HG03060 (cell line): ENCODE results near the gene ABL2.
"Not testable (repeated sequence)": the region's sequence is repeated elsewhere in the genome, so short reads cannot be mapped to it uniquely, and the experiment has no call there.

Experiments
- ATAC-seq: cut with Tn5 transposase; IDR thresholded peaks from one replicate; pipeline ENCODE4 v1.9.1; 2021; ENCODE audit warnings: low read depth, moderate number of reproducible peaks; ENCODE audit not compliant: unreplicated experiment

Gene ABL2

DNA sequence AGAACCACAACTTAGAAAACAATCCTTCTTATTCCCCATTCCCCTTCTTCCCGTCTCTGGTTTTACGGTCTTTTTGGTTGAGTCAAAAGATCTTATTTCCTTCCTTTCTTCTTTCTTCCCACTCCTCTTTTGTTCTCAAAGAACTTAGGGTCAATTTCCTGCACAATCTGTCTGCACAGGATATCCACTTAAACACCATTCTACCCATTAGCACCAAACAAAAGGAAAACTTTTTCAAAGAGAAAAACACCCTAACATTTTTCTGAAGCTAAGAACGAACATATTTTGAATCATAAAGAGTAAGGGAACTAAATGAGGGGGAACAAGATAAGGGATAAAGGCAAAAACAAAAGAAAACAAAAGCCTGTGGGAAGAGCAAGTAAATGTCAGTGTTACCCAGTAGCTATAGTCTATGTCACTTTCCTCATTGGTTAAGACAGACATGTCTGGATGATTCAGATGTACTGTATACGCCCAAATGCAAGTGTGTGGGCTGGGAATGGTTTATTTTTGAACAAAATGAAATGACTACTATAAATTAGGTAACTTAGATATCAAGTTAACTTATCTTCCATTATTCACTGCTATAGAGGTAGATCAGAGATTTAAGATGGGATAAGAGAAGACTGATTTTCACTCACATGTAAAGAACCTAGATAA is 87.8 kb downstream of the ABL2 start:
- no peak for ATAC-seq

DNA sequence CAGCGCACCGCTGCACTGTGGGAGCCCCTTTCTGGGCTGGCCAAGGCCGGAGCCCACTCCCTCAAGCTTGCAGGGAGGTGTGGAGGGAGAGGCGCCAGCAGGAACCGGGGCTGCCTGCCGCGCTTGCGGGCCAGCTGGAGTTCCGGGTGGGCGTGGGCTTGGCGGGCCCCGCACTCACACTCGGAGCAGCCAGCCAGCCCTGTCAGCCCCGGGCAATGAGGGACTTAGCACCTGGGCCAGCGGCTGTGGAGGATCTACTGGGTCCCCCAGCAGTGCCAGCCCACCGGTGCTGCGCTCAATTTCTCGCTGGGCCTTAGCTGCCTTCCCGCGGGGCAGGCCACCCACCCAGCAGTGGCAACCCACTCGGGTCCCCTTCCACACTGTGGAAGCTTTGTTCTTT is 90.7 kb downstream of the ABL2 start:
- not testable (repeated sequence) for ATAC-seq

DNA sequence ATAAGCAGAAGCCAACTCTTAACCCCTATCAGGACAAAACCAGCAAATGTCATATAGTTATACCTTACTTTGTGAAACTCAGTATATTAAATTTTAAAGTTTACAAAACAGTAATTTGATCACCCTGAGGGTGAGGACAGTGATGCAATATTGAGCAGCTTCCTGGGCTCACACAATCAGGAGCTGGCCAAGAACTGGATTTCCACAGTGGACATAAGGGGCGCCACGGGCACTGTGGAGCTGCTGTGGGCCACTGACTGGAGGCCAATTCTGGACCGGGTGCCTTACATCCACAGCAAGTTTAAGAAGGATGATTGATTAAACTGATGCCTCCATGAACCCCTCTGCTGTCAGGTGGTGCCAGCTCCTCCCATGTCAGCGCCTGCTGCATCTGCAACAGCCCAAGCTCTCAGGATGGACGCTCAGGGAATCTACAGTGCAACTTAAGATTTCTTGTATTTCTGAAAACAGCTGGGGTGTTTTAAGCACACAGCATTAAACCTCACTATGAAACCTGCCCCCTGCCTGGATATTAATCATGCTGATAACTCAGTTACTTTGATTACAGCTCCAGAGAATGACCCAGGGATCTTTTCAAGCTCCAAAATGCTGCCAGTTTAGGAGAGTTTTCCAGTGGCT is 91.7 kb downstream of the ABL2 start:
- no peak for ATAC-seq

DNA sequence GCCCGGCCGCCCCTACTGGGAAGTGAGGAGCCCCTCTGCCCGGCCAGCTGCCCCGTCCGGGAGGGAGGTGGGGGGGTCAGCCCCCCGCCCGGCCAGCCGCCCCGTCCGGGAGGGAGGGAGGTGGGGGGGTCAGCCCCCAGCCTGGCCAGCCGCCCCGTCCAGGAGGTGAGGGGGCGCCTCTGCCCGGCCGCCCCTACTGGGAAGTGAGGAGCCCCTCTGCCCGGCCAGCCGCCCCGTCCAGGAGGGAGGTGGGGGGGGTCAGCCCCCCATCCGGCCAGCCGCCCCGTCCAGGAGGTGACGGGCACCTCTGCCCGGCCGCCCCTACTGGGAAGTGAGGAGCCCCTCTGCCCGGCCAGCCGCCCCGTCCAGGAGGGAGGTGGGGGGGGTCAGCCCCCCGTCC is 93.8 kb downstream of the ABL2 start:
- ATAC-seq = not testable (repeated sequence)

DNA sequence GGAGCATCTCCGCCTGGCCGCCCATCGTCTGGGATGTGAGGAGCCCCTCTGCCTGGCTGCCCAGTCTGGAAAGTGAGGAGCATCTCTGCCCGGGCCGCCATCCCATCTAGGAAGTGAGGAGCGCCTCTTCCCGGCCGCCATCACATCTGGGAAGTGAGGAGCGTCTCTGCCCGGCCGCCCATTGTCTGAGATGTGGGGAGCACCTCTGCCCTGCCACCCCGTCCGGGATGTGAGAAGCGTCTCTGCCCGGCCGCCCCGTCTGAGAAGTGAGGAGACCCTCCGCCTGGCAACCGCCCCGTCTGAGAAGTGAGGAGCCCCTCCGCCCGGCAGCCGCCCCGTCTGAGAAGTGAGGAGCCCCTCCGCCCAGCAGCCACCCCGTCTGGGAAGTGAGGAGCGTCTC is 94.3 kb downstream of the ABL2 start:
- ATAC-seq = not testable (repeated sequence)

DNA sequence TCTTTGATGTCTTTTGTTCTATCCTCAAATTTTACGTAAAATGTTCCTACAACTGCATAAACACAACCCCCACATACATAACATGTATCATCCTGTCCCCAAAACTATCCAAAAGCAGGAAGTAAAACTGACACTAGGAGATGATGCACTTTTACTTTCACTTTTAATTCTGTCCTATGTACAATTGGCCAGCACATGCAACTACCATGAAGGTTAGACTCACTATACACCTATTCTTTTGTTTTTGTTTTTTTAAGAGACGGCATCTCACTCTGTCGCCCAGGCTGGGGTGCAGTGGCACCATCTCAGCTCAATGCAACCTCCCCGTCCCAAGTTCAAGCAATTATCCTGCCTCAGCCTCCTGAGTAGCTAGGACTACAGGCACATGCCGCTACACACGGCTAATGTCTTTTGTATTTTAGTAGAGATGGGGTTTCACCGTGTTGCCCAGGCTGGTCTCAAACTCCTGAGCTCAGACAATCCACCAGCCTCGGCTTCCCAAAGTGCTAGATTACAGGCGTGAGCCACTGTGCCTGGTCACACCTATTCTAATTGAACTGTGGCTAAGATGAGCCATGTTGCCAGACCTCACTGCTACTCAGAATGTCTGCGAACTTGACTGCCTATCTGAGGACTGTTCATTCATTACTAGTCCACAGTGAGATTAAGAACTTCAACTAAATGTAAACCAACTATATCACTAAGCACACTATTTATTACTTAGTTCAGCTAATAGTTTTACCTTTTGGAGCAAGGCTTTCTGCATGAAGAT is 99.6 kb downstream of the ABL2 start:
- peak; percentile 98 for ATAC-seq

DNA sequence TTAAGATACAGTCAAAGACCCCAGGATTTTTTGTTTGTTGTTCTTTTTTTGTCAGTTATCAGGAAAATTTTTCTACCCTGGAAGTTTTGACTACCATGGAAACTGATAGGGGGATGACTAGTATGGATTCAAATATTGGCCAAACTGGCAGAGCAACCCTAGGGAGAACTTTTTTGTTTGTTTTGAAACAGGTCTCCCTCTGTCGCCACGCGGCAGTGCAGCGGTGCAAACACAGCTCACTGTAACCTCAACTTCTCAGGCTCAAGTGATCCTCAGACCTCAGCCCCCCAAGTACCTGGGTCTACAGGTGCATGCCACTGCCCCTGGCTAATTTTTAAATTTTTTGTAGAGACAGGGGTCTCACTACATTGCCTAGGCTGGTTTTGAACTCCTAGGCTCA is 101.0 kb downstream of the ABL2 start:
- ATAC-seq = no peak

DNA sequence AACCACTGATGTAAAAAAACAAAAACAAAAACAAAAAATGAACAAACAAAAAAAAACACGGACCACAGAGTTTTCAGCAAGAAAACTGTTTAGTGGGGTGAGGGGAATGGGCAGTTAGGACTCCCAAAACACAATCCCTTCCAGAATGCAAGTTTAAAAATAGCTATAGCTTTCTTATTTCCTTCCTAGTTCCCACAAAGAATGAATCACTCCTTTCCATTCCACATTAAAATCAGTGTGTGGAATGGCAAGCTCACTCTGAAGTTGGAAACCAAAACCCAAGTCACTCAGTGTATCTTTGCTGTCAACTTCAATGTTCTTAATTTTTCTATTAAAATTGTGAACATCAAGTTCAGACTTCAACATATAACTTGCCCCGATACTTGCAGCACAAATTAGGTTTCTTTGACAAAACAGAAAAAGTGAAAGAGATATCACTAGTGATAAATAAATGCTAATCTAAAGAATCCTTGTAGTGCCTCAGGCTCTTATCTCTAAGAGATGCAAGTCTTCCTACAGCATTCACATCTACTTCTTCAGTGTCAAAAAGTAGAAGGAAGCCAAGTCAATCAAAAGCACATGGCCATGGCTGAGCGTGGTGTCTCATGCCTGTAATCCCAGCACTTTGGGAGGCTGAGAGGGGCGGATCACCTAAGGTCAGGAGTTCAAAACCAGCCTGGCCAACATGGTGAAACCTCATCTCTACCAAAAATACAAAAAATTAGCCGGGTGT is 102.1 kb downstream of the ABL2 start:
- no peak for ATAC-seq

DNA sequence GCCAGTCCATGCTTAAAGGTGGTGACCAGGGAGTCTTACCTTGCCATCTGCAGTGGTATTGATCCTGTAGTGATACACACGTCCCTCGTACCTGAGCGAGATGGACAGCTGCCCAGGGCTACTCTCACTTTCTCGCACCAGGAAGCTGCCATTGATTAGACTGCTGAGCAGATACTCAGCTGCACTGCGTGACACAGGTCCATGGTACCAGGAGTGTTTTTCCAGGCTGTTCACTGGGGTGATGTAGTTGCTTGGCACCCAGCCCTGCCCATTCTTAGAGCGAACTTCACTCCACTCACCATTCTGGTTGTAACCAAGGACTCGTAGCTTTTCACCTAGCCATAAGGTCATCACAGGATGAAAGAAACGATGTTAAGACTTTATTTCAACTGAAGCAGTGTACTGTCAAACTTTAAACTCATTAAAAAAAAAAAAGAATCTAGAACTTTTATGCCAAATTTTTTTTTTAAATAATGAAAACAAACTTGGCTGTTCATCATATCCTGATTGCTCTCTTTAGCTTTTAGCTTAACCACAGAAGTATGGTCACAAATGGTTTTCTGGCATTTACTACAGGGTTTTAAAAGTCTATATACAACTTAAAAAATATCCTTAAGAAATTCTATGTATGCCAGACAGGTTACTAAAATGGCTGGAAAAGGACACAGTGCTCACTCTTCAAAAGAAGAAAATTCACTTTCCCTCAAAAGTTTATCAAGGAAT is 103.0 kb downstream of the ABL2 start:
- no peak for ATAC-seq

DNA sequence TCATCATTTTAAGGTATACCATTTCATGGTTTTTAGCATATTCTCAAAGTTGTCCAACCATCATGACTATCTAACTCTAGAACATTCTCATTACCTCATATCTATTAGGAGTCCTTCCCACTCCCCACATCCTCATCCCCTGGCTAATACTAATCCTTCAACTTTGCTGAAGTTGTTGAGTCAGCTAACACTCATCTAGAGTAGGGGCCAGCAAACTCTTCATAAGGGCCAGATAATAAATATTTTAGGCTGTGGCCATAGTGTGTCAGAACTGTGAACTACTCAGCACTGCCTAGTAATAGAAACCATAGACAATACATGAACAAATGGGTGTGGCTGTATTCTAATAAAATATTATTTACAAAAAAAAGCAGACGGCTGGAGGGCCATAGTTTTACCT is 104.6 kb downstream of the ABL2 start:
- no peak for ATAC-seq

DNA sequence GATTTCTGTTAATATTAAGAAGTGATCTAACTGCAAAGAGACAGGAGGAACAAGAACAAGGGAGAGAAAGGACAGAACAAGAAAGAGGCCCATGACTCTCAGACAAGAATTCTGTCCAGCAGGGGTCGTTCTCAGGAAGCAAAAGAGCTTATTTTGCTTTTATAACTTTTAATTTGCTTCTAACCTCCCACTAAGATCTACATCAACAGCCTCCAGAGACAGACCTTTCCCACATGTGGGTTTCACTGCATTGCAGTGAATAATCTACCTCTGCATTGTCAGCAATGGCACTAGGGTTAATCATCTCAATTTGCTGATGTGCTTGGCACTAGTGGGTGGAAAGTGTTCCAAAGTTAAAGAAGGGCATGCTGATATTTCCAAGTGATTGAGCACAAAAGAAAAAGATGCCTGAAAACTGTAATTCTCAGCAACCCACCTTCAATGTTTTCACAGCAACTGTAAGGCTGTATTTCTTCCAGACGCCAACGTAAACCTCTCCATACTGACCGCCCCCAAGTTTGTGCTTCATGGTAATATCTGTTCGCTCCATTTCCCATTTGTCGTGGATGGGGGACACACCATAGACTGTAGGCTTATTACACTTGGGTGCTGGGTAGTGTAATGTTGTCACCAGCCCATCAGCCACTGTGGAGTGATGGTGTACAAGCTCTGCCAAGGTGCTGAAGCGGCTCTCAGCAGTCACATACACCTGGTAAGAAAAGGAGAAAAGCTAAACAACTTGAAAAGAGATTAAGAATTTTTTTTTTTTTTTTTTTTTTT is 108.1 kb downstream of the ABL2 start:
- ATAC-seq = no peak

DNA sequence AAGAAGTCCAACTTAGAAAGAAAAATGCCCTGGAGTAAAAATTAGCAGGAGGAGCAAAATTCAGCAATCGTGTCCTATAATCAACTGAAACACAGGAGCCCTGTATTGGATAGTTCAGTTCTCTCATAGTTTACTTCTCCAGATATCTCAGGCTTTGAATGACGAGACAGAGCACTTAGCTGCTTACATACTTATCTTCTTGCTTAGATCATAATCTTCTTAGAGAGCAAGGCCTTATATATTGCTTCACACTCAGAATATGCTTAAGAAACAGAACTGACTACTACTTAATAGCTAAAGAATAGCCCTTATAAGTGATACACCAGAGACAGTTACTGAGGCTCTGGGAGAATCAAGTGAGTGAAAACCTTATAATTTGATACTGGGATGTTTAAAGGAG is 108.7 kb downstream of the ABL2 start:
- no peak for ATAC-seq

DNA sequence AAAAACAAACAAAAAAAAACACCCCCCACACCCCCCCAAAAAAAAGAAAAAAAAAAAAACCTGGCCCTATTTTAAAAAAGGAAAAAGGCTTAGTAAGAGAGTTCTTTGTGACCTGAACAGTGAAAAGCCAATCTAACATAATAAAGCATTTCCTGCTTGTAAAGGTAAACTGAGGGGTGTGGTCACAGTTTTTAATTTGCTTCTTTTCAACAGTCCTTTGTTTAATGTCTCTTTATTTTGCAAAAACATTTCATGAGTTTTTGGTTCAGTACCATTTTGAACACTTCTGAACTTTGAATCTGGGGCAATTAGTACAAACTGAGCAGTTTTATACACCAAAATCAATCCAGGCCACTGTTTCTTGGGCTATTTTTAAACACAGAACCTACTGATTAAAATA is 110.0 kb downstream of the ABL2 start:
- no peak for ATAC-seq

DNA sequence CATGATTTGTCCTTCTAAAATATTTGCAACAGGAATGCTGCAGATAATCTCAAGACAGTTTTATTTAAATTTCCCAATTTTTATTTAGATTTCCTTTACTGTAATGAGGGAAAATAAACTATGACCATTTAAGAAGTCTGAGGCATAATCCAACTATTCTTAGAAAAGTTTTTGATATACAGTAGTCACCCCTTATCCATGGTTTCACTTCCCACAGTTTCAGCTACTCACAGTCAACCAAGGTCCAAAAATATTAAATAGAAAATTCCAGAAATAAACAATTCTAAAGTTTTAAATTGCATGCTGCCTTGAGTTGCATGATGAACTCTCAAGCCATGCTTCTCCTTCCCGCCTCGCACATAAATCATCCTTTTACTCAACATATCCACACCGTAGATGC is 114.3 kb downstream of the ABL2 start:
- ATAC-seq = no peak

DNA sequence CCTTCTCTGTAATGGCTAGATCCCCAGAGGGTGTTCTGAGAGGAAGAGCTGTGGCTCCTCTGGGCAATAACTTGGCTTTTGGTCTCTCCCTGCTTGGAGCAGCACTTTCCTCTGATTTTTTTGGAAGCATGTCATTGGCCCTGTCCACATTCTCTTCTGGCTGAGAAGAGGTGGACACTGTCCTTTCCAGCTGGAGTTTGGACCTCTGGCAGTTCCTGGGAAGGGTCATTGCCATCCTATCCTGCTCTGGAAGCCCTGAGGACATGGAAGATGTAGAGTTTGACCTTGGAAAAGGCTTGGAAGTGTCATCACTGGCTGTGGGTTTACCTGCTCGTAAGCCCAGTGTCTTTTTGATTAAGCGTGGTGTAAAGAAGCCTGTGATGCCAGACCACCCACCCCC is 120.8 kb downstream of the ABL2 start:
- no peak for ATAC-seq

DNA sequence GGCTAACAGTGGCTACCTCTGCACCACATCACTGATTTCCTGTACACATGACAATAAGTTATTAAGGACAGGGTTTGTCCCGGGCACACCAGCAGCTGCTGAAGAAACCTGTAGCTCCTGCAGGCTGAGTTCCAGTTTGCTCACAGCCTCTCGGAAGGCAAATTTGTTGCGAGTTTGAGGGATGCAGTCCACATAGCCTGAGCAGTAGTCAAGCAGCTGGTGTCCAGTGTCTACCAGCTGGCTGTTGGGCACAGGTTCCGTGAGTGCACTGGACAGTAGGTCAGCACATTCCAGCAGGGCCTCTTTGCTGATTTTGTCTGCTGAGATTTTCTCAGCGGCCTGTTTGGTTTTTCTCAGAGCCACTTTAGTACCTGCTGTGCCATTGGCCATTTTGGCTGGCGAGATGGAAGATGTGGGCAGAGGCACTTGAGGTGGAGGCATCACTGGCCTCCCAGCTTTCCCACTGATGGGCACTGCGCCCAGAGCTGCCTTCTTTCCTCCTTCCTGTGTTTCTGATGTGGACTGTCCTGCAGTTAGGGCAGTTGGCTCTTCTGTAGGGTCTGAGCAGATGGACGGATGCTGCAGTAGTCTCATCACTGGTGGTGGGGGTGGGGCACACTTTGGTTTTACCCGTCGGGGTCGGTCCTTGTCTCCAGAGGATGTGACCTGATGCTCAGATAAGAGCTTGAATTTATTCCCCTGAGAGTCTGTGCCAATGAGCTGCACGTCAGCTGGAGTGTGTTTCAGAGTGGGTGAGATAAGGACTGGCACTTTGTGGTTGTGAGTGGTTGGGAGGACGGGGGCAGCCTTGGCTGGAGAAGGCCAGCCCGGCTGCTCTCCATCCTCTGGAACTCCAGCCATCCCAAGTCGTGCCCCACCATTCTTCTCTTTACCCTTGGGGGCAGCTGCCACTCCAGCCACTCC is 121.5 kb downstream of the ABL2 start:
- no peak for ATAC-seq

DNA sequence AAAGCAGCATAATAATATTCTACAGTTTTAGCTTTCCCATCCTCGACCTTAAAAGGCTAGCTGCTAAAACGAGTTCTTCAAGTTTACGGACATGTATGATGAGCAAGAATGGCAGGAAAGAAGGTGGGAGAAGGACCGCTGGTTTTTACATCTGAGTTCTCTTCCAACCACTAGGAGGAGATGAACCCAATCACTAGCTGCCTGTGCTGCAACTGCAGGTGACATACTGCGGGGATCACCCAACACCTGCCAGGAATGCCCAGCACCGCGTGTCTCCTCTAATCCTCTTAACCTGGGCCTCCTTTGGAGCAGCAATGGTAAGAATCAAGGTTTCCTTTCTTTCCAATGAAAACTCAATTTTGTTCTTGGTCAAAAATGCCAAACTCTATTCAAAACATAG is 124.1 kb downstream of the ABL2 start:
- no peak for ATAC-seq

DNA sequence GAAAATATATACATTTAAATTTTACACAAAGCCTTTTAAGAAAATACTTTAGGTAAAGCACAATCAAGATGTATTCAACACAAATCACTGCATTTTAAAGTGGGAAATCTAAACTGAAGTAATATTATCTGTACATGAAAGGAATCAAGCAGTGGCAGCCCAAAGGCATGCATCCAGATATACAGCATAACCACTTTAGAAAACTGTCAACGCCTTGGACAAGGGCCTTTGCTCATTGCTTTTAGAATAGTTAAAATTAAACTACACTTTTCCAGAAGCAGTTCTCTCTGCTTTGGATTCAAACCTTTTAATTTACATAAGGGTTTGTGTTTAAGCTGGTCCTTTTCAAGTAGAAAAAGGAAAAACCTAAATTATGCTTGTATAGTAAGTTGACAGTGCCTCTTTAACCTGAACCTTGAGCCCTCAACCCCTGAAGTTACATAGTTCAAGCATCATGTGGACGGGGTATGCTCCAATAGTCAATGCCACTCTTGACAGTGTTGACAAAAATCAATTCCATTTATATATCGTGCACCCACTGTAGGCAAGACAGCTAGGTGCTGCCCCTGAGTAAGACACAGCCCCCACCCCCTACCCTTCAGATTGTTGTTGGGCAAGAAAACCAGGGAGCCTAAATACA is 124.7 kb downstream of the ABL2 start:
- no peak for ATAC-seq
